ENCODE data around the gene SETBP1.
A peak's percentile ranks its signal among the peaks of the same experiment; 100 is the strongest.

Gene SETBP1

GRCh38 chr18:44761812-44762211 is 81.1 kb downstream of the SETBP1 start:
- no peak for DNase-seq (ENCODE audit: low spot score)

- DNase-seq (ENCODE audit: low spot score): no peak
These were observed 82.6 kb downstream of the SETBP1 start for GRCh38 chr18:44763327-44763726.

GRCh38 chr18:44764863-44765262 is 84.2 kb downstream of the SETBP1 start:
- DNase-seq (ENCODE audit: low spot score): no peak

GRCh38 chr18:44765456-44765855 is 84.8 kb downstream of the SETBP1 start:
- DNase-seq (ENCODE audit: low spot score): no peak

- DNase-seq (ENCODE audit: low spot score): no peak
These were observed 85.8 kb downstream of the SETBP1 start for GRCh38 chr18:44766450-44766849.

- DNase-seq (ENCODE audit: low spot score): no peak
These were observed 87.1 kb downstream of the SETBP1 start for GRCh38 chr18:44767807-44768206.

- no peak for DNase-seq (ENCODE audit: low spot score)
These were observed 90.0 kb downstream of the SETBP1 start for GRCh38 chr18:44770641-44771040.

- DNase-seq (ENCODE audit: low spot score): no peak
These were observed 90.9 kb downstream of the SETBP1 start for GRCh38 chr18:44771572-44771955.

GRCh38 chr18:44771956-44772917 is 91.5 kb downstream of the SETBP1 start:
- DNase-seq (ENCODE audit: low spot score): no peak

- no peak for DNase-seq (ENCODE audit: low spot score)
These were observed 93.0 kb downstream of the SETBP1 start for GRCh38 chr18:44773640-44774155.

GRCh38 chr18:44774191-44774590 is 93.5 kb downstream of the SETBP1 start:
- no peak for DNase-seq (ENCODE audit: low spot score)

- no peak for DNase-seq (ENCODE audit: low spot score)
These were observed 96.9 kb downstream of the SETBP1 start for GRCh38 chr18:44777457-44778192.

GRCh38 chr18:44778788-44779187 is 98.1 kb downstream of the SETBP1 start:
- no peak for DNase-seq (ENCODE audit: low spot score)

GRCh38 chr18:44779753-44780292 is 99.1 kb downstream of the SETBP1 start:
- no peak for DNase-seq (ENCODE audit: low spot score)

GRCh38 chr18:44781886-44782285 is 101.2 kb downstream of the SETBP1 start:
- DNase-seq (ENCODE audit: low spot score): peak; percentile 85

- DNase-seq (ENCODE audit: low spot score): no peak
These were observed 101.9 kb downstream of the SETBP1 start for GRCh38 chr18:44782617-44783016.

GRCh38 chr18:44783371-44783770 is 102.7 kb downstream of the SETBP1 start:
- DNase-seq (ENCODE audit: low spot score): no peak

GRCh38 chr18:44786257-44786656 is 105.6 kb downstream of the SETBP1 start:
- no peak for DNase-seq (ENCODE audit: low spot score)

- DNase-seq (ENCODE audit: low spot score): no peak
These were observed 106.0 kb downstream of the SETBP1 start for GRCh38 chr18:44786688-44787087.

GRCh38 chr18:44788334-44788733 is 107.6 kb downstream of the SETBP1 start:
- DNase-seq (ENCODE audit: low spot score): no peak

GRCh38 chr18:44789710-44790109 is 109.0 kb downstream of the SETBP1 start:
- DNase-seq (ENCODE audit: low spot score): peak; percentile 41

GRCh38 chr18:44790860-44791259 is 110.2 kb downstream of the SETBP1 start:
- no peak for DNase-seq (ENCODE audit: low spot score)

GRCh38 chr18:44791520-44791919 is 110.8 kb downstream of the SETBP1 start:
- DNase-seq (ENCODE audit: low spot score): no peak

Data from AG08395 (cell line).